GM12878 (cell line): ENCODE measurements around the gene ENDOG. TPM values are rescaled to one million over a fixed set of nuclear protein-coding genes. Genes with fewer than 3 reads are reported as not detected.

Experiments
- BMI1 ChIP-seq: fragments of 450-650 bp; IDR thresholded peaks from 2 replicates; pipeline ENCODE4 v1.6.1; 2016; ENCODE audit warnings: mild to moderate bottlenecking, moderate library complexity, borderline replicate concordance
- BRCA1 ChIP-seq: IDR thresholded peaks from 2 replicates; pipeline ENCODE4 v1.6.1; 2011; ENCODE audit warnings: low read depth, low read length, improper control_type of control experiment
- CHD4 ChIP-seq: fragments of 200-600 bp; sonication (generic); IDR thresholded peaks from 2 replicates; pipeline ENCODE4 v1.6.1; 2016; ENCODE audit warnings: mild to moderate bottlenecking
- CREM ChIP-seq: IDR thresholded peaks from 2 replicates; pipeline ENCODE4 v1.6.1; 2014; ENCODE audit warnings: antibody characterized with exemption, low read depth
- DPF2 ChIP-seq: fragments of 450-650 bp; IDR thresholded peaks from 2 replicates; pipeline ENCODE4 v1.6.1; 2017; ENCODE audit warnings: mild to moderate bottlenecking
- E2F8 ChIP-seq: fragments of 450-650 bp; IDR thresholded peaks from 2 replicates; pipeline ENCODE4 v1.6.1; 2018; ENCODE audit warnings: mild to moderate bottlenecking, low read depth, moderate library complexity; ENCODE audit not compliant: partially characterized antibody
- EP300 ChIP-seq, 2 experiments: fragments of 150-350 bp in 1 of 2; IDR thresholded peaks; 2 replicates each; pipeline ENCODE4 v1.6.1; 2011 to 2012; ENCODE audit warnings: low read depth in 2 of 2, low read length in 2 of 2, borderline replicate concordance in 1 of 2, improper control_type of control experiment in 1 of 2, inconsistent platforms in 1 of 2; ENCODE audit not compliant: control insufficient read depth in 1 of 2
- ETV6 ChIP-seq, 2 experiments: fragments of 450-650 bp in 1 of 2; IDR thresholded peaks in 1 of 2; conservative IDR thresholded peaks in 1 of 2; 2 replicates each; pipeline ENCODE4 v1.6.1; 2014; ENCODE audit warnings: antibody characterized with exemption in 1 of 2, borderline replicate concordance in 1 of 2, low read depth in 1 of 2, mild to moderate bottlenecking in 1 of 2, moderate library complexity in 1 of 2
- FOXK2 ChIP-seq: fragments of 450-650 bp; IDR thresholded peaks from 2 replicates; pipeline ENCODE4 v1.6.1; 2017; ENCODE audit warnings: mild to moderate bottlenecking, moderate library complexity
- GABPA ChIP-seq: IDR thresholded peaks from 2 replicates; pipeline ENCODE4 v1.6.1; 2014; ENCODE audit warnings: antibody characterized with exemption, low read depth, mild to moderate bottlenecking, inconsistent platforms
- HSF1 ChIP-seq: fragments of 150-350 bp; IDR thresholded peaks from 2 replicates; pipeline ENCODE4 v1.6.1; 2014; ENCODE audit warnings: mild to moderate bottlenecking, low read depth, low read length
- JUNB ChIP-seq: IDR thresholded peaks from 2 replicates; pipeline ENCODE4 v1.6.1; 2016; ENCODE audit warnings: antibody characterized with exemption, mild to moderate bottlenecking
- LARP7 ChIP-seq: fragments of 450-650 bp; IDR thresholded peaks from 2 replicates; pipeline ENCODE4 v1.6.1; 2017; ENCODE audit warnings: mild to moderate bottlenecking
- NR2C2 ChIP-seq: IDR thresholded peaks from 2 replicates; pipeline ENCODE4 v1.6.1; 2011; ENCODE audit warnings: borderline replicate concordance, low read depth; ENCODE audit not compliant: control insufficient read depth, insufficient read length
- PAX8 ChIP-seq: fragments of 450-650 bp; IDR thresholded peaks from 2 replicates; pipeline ENCODE4 v1.6.1; 2017; ENCODE audit warnings: mild to moderate bottlenecking, moderate library complexity
- RAD51 ChIP-seq: fragments of 450-650 bp; IDR thresholded peaks from 2 replicates; pipeline ENCODE4 v1.6.1; 2016; ENCODE audit warnings: moderate library complexity, mild to moderate bottlenecking, inconsistent platforms
- RBBP5 ChIP-seq: fragments of 200-600 bp; sonication (generic); conservative IDR thresholded peaks from 2 replicates; pipeline ENCODE4 v1.6.1; 2016
- SMARCA5 ChIP-seq: fragments of 450-650 bp; IDR thresholded peaks from 2 replicates; pipeline ENCODE4 v1.6.1; 2017; ENCODE audit warnings: mild to moderate bottlenecking
- SMC3 ChIP-seq: IDR thresholded peaks from 2 replicates; pipeline ENCODE4 v1.6.1; 2011; ENCODE audit warnings: low read length, improper control_type of control experiment, borderline replicate concordance
- TARDBP ChIP-seq: IDR thresholded peaks from 2 replicates; pipeline ENCODE4 v1.6.1; 2016; ENCODE audit warnings: borderline replicate concordance
- ZNF274 ChIP-seq: IDR thresholded peaks from one replicate; pipeline ENCODE4 v1.8.0; 2011; ENCODE audit not compliant: insufficient read length, insufficient read depth
- polyA plus RNA-seq, 11 experiments: library from polyadenylated mRNA; depleted of rRNA in 4 of 11; unstranded in 6 of 11; stranded (reverse) in 5 of 11; fragments of >200 nt; fragmentation: Nextera tagmentation in 4 of 11; fragmentation: Illumina TruSeq in 1 of 11; extraction: Ambion mirVana in 4 of 11; extraction: Trizol in 1 of 11; gene quantifications; 1 replicate in 1 of 11; 2 replicates in 10 of 11; pipeline versions ENCODE4 v1.2.1 to v1.2.3, GENCODE V29; 2011 to 2016; ENCODE audit warnings: inconsistent platforms in 2 of 11, missing spikeins in 2 of 11, low read depth in 1 of 11
- total RNA-seq, 4 experiments: library from RNA; depleted of rRNA in 3 of 4; stranded (reverse); fragments of >200 nt in 3 of 4; fragmentation: Illumina TruSeq in 1 of 4; extraction: Trizol in 1 of 4; gene quantifications; 2 replicates each; pipeline versions ENCODE4 v1.2.1 to v1.2.3, GENCODE V29; 2013 to 2021
- TF ChIP-seq, protein P1 (sequence below): IDR thresholded peaks from 2 replicates; pipeline ENCODE4 v1.6.1; 2011; ENCODE audit warnings: borderline replicate concordance, low read depth, mild to moderate bottlenecking, moderate library complexity, mixed read lengths, low read length; ENCODE audit not compliant: insufficient read depth; ENCODE audit errors: extremely low read length
- TF ChIP-seq, protein P2 (sequence below): fragments of 450-650 bp; IDR thresholded peaks from 2 replicates; pipeline ENCODE4 v1.6.1; 2017; ENCODE audit warnings: antibody characterized with exemption, mild to moderate bottlenecking, moderate library complexity

Gene ENDOG
- total and polyA plus RNA-seq, 10 of the 15 experiments (the other 5 are each of a cell fraction or from before 2014, with no cell fraction given): 0.84 to 29.2 (median 9.0) TPM

GRCh38 chr9:128771745-128772519 is 46.4 kb upstream of the ENDOG start, which contains the start of gene ZER1 (continued):
- TF ChIP-seq, protein P1, sequence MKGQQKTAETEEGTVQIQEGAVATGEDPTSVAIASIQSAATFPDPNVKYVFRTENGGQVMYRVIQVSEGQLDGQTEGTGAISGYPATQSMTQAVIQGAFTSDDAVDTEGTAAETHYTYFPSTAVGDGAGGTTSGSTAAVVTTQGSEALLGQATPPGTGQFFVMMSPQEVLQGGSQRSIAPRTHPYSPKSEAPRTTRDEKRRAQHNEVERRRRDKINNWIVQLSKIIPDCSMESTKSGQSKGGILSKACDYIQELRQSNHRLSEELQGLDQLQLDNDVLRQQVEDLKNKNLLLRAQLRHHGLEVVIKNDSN: peak; percentile 45
- TF ChIP-seq RBBP5 (no peak), GABPA (peak; percentile 93), SMC3 (peak; percentile 24; the same call in 1 of the 2 replicates), FOXK2 (peak; percentile 73), BRCA1 (no peak), TARDBP (no peak), SMARCA5 (peak; percentile 73; the same call in 1 of the 2 replicates), EP300 (IDR thresholded peaks at IDR 0.05; ENCODE audit: borderline replicate concordance in 1 of 2, control insufficient read depth in 1 of 2, low read depth in 2 of 2, low read length in 2 of 2) (no peak), RAD51 (no peak), CHD4 (no peak), PAX8 (no peak), ZNF274 (no peak), DPF2 (peak; percentile 91), BMI1 (no peak; the same call in 1 of the 2 replicates), LARP7 (peak; percentile 100), JUNB (no peak), NR2C2 (no peak), CREM (peak; percentile 91), HSF1 (peak; percentile 70; the same call in 1 of the 2 replicates), ETV6 (conservative IDR thresholded peaks at IDR 0.05 in 1 of 2, IDR thresholded peaks at IDR 0.05 in 1 of 2; ENCODE audit: borderline replicate concordance in 1 of 2, low read depth in 1 of 2) (peak in 1 of 2 experiments; percentile 26; a peak in 1 of 4 replicates), E2F8 (no peak)
- TF ChIP-seq, protein P2, sequence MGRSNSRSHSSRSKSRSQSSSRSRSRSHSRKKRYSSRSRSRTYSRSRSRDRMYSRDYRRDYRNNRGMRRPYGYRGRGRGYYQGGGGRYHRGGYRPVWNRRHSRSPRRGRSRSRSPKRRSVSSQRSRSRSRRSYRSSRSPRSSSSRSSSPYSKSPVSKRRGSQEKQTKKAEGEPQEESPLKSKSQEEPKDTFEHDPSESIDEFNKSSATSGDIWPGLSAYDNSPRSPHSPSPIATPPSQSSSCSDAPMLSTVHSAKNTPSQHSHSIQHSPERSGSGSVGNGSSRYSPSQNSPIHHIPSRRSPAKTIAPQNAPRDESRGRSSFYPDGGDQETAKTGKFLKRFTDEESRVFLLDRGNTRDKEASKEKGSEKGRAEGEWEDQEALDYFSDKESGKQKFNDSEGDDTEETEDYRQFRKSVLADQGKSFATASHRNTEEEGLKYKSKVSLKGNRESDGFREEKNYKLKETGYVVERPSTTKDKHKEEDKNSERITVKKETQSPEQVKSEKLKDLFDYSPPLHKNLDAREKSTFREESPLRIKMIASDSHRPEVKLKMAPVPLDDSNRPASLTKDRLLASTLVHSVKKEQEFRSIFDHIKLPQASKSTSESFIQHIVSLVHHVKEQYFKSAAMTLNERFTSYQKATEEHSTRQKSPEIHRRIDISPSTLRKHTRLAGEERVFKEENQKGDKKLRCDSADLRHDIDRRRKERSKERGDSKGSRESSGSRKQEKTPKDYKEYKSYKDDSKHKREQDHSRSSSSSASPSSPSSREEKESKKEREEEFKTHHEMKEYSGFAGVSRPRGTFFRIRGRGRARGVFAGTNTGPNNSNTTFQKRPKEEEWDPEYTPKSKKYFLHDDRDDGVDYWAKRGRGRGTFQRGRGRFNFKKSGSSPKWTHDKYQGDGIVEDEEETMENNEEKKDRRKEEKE: no peak
